PFSK-1 (cell line): ENCODE results near the gene RAD21L1.

Experiments used
- FOXP2 ChIP-seq: optimal IDR thresholded peaks from 2 replicates; pipeline ENCODE3; 2011; ENCODE audit warnings: borderline replicate concordance, control low read depth, inconsistent platforms; ENCODE audit not compliant: insufficient read depth; ENCODE audit errors: extremely low read length, extremely low read depth
- POLR2AphosphoS5 ChIP-seq: IDR thresholded peaks from 2 replicates; pipeline ENCODE4 v1.6.1; 2012; ENCODE audit warnings: low read depth, mild to moderate bottlenecking, control low read depth, low read length, moderate library complexity
- SIN3A ChIP-seq: IDR thresholded peaks from 2 replicates; pipeline ENCODE4 v1.6.1; 2012; ENCODE audit warnings: mild to moderate bottlenecking, low read length, moderate library complexity, borderline replicate concordance; ENCODE audit not compliant: insufficient read depth
- TAF1 ChIP-seq: IDR thresholded peaks from 2 replicates; pipeline ENCODE4 v1.6.1; 2012; ENCODE audit warnings: low read length, control low read depth, borderline replicate concordance; ENCODE audit not compliant: insufficient read depth
- TF ChIP-seq, protein P1 (sequence below), 2 experiments: IDR thresholded peaks; 2 replicates each; pipeline versions ENCODE4 v1.6.1 to v1.8.0; 2011 to 2012; ENCODE audit warnings: low read depth in 2 of 2, low read length in 2 of 2, control low read depth in 1 of 2, inconsistent platforms in 1 of 2, mild to moderate bottlenecking in 1 of 2, moderate library complexity in 1 of 2; ENCODE audit not compliant: insufficient read depth in 1 of 2

The RAD21L1 gene

DNA sequence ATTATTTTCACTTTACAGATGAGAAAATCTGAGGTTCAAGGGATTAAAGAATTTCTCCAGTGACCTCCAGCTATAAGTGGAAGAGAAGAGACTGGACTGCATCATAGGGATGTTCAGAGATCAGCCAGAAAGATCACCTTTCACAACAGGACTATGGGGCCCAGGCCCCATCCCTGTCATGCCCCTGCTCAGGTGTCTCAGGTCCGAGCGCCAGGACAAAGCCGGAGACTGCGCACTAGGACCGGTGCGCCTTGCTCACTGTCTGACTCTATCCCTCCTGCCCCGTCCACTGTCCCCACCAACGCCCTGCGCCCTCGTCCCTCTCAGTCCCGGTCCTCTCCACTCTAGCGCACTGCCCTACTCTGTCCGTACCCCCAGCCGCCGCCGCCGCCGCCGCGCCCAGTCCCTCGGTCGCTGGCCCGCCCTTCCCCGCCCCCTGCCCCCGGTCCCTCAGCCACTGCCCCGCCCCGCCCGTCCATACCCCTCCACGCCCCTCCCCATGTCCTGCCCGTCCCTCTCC is 521 bp upstream of the RAD21L1 start:
- TF ChIP-seq, protein P1, sequence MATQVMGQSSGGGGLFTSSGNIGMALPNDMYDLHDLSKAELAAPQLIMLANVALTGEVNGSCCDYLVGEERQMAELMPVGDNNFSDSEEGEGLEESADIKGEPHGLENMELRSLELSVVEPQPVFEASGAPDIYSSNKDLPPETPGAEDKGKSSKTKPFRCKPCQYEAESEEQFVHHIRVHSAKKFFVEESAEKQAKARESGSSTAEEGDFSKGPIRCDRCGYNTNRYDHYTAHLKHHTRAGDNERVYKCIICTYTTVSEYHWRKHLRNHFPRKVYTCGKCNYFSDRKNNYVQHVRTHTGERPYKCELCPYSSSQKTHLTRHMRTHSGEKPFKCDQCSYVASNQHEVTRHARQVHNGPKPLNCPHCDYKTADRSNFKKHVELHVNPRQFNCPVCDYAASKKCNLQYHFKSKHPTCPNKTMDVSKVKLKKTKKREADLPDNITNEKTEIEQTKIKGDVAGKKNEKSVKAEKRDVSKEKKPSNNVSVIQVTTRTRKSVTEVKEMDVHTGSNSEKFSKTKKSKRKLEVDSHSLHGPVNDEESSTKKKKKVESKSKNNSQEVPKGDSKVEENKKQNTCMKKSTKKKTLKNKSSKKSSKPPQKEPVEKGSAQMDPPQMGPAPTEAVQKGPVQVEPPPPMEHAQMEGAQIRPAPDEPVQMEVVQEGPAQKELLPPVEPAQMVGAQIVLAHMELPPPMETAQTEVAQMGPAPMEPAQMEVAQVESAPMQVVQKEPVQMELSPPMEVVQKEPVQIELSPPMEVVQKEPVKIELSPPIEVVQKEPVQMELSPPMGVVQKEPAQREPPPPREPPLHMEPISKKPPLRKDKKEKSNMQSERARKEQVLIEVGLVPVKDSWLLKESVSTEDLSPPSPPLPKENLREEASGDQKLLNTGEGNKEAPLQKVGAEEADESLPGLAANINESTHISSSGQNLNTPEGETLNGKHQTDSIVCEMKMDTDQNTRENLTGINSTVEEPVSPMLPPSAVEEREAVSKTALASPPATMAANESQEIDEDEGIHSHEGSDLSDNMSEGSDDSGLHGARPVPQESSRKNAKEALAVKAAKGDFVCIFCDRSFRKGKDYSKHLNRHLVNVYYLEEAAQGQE (IDR thresholded peaks at IDR 0.05; ENCODE audit: insufficient read depth in 1 of 2, low read depth in 2 of 2, low read length in 2 of 2) = no peak
- no peak for TF ChIP-seq SIN3A
- TF ChIP-seq POLR2AphosphoS5 = no peak
- TF ChIP-seq TAF1 = no peak
- no peak for TF ChIP-seq FOXP2

DNA sequence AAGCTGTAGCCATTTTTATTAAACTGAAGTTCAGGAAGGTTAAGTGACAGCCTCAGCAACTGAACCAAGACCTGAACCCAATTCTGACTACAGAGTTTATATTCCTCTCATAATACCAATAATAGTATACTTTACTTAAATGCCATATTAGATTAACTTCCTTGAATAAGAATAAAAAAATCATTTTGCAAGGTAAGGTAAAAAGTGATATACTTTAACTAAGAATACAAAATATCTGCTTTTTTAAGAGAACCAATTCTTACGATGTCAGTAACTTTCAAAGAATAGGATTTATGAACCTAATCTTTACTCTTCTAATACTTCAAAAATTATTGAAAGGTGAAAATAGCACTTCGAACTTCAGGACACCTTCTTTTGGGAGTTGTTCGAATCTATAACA is 3.7 kb downstream of the RAD21L1 start:
- TF ChIP-seq SIN3A = no peak
- no peak for TF ChIP-seq TAF1
- TF ChIP-seq, protein P1 (IDR thresholded peaks at IDR 0.05; ENCODE audit: insufficient read depth in 1 of 2, low read depth in 2 of 2, low read length in 2 of 2) = no peak
- no peak for TF ChIP-seq POLR2AphosphoS5
- TF ChIP-seq FOXP2 = no peak

DNA sequence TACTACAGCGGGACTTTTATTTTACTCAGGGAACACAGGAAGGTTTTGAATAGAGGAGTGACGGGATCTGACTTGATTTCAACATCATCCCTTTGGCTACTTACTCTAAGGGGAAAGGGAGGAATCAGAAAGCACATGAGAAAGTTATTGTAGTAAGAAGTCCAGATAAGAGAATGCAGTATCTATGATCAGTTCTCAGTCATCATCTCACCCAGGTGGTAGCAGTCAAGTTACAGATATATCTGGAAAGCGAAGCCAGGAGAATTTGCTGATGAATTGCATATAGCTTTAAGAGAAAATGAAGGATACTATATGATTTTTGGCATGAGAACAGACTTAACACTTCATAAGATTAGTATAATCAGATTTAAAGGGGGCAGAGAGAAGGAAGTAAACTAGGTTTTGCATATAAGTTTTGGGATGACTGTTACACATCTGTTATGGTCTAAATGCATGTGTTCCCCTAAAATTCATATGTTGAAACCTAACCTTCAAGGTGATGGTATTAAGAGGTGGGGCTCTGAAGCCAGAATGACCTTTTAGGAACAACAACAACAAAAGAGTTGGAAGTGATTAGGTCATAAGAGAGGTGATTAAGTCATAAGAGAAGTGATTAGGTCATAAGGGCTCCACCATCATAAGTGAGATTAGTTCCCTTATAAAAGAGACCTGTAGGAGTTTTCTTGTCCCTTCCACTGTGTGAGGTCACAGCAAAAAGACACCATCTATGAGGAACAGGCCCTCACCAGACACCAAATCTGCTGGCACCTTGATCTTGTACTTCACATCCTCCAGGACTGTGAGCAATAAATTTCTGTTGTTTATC is 6.7 kb downstream of the RAD21L1 start:
- TF ChIP-seq SIN3A = no peak
- no peak for TF ChIP-seq POLR2AphosphoS5
- no peak for TF ChIP-seq FOXP2
- no peak for TF ChIP-seq TAF1
- TF ChIP-seq, protein P1 (IDR thresholded peaks at IDR 0.05; ENCODE audit: insufficient read depth in 1 of 2, low read depth in 2 of 2, low read length in 2 of 2) = no peak

DNA sequence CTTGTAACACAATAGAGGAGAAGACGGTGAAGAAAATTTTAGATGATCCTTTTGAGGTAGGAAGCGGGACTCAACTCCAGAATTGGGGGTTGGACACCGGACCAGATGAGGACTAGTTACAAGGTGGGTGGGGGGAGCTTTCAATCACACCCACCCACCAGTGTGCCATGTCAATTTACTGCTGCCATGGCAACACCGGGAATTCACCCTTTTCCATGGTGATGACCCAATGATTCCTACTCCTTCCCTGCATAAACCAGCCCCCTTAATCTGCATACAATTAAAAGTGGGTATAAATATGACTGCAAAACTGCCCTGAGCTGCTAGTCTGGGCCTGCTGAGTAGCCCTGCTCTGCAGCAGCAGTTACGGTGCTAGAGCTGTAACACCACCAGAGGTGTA is 14.7 kb downstream of the RAD21L1 start:
- TF ChIP-seq, protein P1 (IDR thresholded peaks at IDR 0.05; ENCODE audit: insufficient read depth in 1 of 2, low read depth in 2 of 2, low read length in 2 of 2) = no peak
- TF ChIP-seq POLR2AphosphoS5 (no peak), FOXP2 (no peak), TAF1 (no peak), SIN3A (no peak)
